Measurements from ENCODE around the gene NXF2B.
A peak's percentile ranks its signal among the peaks of the same experiment; 100 is the strongest.
"Not testable (repeated sequence)": the region's sequence is repeated elsewhere in the genome, so short reads cannot be mapped to it uniquely, and the experiment has no call there.

Gene NXF2B, protein sequence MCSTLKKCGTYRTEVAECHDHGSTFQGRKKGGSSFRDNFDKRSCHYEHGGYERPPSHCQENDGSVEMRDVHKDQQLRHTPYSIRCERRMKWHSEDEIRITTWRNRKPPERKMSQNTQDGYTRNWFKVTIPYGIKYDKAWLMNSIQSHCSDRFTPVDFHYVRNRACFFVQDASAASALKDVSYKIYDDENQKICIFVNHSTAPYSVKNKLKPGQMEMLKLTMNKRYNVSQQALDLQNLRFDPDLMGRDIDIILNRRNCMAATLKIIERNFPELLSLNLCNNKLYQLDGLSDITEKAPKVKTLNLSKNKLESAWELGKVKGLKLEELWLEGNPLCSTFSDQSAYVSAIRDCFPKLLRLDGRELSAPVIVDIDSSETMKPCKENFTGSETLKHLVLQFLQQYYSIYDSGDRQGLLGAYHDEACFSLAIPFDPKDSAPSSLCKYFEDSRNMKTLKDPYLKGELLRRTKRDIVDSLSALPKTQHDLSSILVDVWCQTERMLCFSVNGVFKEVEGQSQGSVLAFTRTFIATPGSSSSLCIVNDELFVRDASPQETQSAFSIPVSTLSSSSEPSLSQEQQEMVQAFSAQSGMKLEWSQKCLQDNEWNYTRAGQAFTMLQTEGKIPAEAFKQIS

DNA sequence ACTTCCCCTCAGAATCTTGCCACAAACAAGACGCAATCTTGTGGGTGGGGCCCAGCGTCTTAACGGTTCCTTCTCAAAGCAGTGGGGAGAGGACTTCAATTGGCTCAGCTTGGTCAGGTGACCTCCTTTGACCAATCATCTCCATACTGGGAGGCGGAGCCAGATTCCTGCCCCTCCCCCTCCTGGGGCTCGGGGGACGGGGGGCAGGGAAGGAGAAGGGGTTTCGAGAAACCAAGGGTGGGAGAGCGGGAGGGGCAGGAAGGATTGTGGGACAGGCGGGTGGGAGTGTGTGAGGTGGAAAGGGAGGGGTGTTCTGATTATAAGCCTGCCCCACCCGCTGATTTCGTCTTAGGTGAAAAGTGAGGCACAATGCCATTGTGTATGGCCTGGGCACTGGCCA is at the start of gene NXF2B:
Gene NXF2B (minus strand): TSS at position 101 of the 400 bp plus-strand sequence. CDS start 59,972 bp downstream, outside the sequence.
- not testable (repeated sequence) for DNase-seq (ENCODE audit: low read depth, low spot score)

DNA sequence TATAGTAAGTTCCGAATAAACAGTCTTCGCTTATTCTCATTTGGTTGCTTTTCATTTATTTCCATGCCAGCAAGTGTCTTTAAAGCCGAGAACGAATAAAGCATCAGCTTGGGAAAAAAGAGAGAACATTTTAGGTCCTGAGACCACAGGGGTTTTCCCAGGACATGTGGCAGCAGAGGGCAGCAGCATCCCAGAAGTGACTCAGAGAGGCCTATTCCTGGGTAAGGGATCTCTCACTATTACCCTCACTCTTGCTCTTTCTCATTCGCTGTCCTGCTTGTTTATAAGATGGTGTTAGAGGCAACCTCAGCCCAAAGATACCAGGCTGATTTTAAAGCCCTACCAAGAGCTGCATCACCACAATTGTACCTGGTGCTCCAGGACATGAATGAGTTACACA is 39.0 kb upstream of the NXF2B start:
- DNase-seq (ENCODE audit: low read depth, low spot score) = not testable (repeated sequence)

DNA sequence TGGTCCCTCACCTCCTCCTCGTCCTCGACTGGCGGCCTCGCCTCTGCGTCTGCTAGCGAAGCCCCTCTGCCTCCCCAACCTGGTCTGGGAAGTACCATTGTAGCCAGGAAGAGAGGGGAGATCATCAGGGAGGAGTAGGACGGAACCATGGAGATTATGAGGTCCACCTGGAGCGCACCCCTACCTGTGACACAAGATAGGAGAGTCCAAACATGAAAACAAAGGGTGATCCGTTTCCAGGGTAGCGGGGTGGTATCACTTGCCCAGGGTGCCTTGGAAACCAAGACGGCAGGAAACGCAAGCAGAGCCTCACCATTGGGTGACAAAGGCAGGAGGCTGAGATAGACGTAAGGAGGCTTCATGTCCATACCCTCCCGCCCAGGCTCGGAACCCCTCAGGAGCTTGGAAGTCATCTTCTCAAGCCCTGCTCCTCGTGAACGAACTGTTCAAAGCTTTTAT is 32.0 kb upstream of the NXF2B start, which contains the start of gene TCP11X2:
Gene TCP11X2 (minus strand): TSS at position 51 of the 459 bp plus-strand sequence.
- not testable (repeated sequence) for DNase-seq (ENCODE audit: low read depth, low spot score)

DNA sequence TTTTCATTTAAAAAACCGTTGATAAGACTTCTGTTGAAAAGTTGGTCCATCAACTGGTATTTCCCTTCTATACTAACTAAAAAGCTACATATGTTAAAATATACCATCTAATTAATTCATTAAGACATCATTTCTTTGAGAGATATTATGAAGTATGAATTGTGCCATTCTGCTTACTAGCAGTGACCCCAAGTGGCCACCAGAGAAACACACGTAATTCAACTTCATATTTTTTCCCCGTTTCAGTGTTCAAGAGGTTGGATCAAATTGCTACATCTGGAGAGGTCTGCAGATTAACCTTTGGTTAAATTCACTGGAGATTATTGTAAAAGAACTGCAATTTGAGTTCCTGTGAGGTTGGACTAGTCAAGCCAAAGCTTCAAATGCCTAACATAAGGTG is 30.4 kb upstream of the NXF2B start:
- not testable (repeated sequence) for DNase-seq (ENCODE audit: low read depth, low spot score)

DNA sequence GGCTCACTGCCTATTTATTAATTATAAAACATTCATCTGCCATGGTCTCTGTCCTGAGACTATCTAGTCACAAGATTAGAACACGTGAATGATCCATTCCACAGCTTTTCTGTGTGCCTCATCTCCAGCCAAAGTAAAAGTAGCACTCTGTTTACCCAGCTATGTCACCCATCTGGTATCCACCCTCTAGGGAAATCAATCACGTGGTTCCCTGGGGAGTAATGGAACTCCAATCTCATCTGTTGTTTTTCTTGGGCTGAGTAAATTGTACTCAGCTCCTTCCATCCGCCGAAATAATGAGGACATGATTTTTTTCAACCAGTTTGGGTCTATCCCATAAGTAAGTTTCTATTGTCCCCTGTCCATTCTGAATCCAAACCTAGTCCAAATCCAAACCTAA is 18.8 kb upstream of the NXF2B start:
- not testable (repeated sequence) for DNase-seq (ENCODE audit: low read depth, low spot score)

DNA sequence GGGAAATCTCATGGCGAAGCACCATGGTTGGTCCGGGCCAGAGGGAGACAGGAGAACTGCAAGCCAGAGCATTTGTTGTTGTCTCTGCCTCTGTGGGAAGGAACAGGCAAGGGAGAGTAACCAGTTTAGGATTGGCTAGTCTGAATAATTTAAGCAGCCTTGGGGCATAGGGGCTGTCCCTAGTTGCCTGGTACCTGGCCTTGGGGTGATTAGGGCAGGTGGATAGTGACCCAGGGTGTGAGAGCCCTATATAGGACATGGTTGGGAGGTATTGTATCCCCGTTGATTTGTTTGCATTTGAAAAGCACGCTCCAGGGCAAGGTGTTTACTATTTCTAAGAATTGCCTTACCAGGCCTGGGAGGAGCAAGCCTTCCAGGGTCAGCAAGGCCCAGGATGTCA is 25.3 kb downstream of the NXF2B start:
- not testable (repeated sequence) for DNase-seq (ENCODE audit: low read depth, low spot score)

DNA sequence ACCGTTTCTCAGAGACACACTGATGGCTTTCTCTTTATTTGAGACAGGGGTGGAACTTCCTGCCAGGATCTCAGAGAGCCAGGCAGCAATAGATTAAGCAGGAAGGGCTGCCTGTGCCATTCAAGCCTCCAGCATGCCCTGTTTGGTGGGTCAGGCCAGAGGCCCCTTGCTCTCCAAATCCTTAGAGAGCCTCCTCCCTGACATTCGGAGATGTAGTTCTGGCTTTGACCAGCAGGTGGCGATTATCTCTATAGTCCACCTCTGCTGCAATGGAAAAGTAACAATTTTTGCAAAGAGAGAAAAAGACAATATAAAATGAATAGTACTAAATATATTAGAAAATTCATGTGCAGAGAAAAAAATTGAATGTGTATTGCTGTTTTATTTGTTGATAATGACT is 93.9 kb downstream of the NXF2B start:
- peak; percentile 16 for DNase-seq (ENCODE audit: low read depth, low spot score)

DNA sequence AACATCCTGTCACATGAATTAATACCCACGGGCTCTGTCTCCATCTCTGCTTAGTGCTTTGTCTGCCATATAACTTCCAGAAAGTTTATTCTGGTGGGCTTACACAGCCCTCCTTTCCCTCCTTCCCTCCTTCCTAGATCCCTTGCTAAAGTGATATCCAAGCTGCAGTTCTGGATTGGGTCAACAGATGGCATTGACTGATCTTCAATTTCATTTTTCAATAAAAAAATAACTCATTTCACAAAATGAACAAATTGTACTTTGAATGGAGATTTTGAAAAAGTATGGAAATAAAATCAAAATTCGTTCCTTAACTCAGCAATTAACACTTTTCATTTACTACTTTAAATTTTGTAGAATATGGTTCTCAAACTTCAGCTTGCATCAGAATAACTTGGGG is 97.9 kb downstream of the NXF2B start:
- no peak for DNase-seq (ENCODE audit: low read depth, low spot score)

DNA sequence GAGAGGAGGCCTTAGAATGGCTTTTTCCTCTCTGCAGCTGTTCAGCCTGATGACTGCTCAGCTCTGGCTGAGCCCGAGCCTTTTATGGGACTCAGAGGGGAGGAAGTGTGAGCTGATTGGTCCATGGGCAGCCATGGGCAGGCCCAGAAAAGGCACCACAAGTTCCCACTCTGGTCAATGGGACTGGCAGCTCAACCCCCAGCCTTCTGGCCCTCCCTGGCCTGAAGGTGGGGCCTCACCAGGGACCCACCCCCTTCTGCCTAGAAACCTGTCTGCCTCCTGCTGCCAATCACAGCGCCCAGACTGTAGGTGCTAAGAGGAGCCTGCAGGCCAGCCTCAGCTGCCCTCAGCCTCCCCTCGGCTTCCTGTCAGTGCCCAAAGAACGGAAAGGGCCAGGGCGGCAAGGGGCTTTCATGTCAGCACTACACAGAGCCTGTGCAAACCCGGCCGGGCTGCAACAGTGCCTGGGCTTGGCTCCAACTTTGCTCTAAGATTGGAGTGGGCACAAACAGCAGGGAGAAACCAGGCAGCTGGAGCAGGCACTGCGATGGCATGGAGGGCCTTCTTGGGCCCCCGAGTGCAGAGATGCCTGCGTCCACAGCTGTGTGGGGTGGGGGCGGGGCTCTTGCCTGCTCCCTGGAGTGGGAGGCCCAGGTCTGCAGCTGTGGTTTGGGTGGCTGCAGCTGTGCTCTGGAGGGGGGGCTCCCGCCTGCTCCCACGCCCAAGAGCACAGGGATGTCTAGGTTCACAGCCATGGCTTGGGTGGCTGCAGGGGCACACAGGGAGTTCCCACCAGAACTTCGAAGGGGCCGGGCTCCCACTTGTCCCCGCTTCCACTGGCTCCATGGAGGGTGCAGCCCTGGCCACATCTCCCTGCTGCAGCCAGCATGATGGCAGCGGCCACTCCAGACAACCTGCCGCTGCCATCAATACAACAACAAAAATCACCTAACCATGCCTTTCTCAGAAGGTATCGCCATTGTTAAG is 100.2 kb downstream of the NXF2B start:
- no peak for DNase-seq (ENCODE audit: low read depth, low spot score)

DNA sequence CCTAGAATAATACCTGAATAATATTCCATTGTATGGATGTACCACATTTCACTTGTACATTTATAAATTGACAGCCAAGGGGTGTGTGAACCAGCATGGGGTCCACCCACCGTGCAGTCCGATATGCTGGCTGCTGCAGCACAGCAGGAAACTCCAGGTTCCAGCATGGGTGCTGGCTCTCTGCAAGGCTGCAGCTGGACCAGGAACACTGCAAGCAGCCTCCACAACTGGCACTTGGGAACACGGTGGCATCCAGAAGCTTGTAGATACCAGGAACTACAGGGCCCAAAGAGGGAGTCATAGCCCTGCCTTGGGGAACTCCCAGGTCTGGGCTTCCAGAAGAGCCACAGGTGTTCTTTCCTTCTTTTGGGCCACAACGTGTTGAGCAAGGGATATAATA is 101.6 kb downstream of the NXF2B start:
- DNase-seq (ENCODE audit: low read depth, low spot score) = no peak
